Dendritic cell treated with granulocyte-macrophage colony-stimulating factor and Interleukin-4, amounts not matched to agents 40 ng/mL and 50 ng/mL, for 4 days (primary cell): ENCODE measurements around the gene ANKS4B.
"Not testable (repeated sequence)": the region's sequence is repeated elsewhere in the genome, so short reads cannot be mapped to it uniquely, and the experiment has no call there.

Experiments
- H3K27ac Mint-ChIP-seq: one replicate; pipeline ENCODE4 v1.8.0; 2022; ENCODE audit warnings: mild to moderate bottlenecking, mixed read lengths
- H3K27me3 Mint-ChIP-seq: one replicate; pipeline ENCODE4 v1.8.0; 2022; ENCODE audit warnings: mild to moderate bottlenecking, mixed read lengths
- H3K36me3 Mint-ChIP-seq: one replicate; pipeline ENCODE4 v1.8.0; 2022; ENCODE audit warnings: low read depth, mixed read lengths
- H3K4me1 Mint-ChIP-seq: one replicate; pipeline ENCODE4 v1.8.0; 2022; ENCODE audit warnings: low read depth, mixed read lengths
- H3K4me3 Mint-ChIP-seq: one replicate; pipeline ENCODE4 v1.8.0; 2022; ENCODE audit warnings: mild to moderate bottlenecking, moderate library complexity, mixed read lengths
- H3K9me3 Mint-ChIP-seq: one replicate; pipeline ENCODE4 v1.8.0; 2022; ENCODE audit warnings: mixed read lengths
- intact Hi-C: fragments of 100-400 bp; cut with micrococcal nuclease; formaldehyde crosslinking; loops from one replicate; pipeline ENCODE4 v1.15.0; 2022

The ANKS4B gene

GRCh38 chr16:21277927-21278706, 44.6 kb downstream of the ANKS4B start, which contains the start of gene CRYM:
TSS of gene CRYM (minus strand) at chr16:21278290. CDS start at chr16:21278251, 39 bp downstream.
- Mint-ChIP-seq H3K27ac (no peak within 1 kb of the TSS), H3K36me3 (no peaks in the 10 kb centered on the region), H3K4me1 (peaks cover 14% of the 10 kb centered on the region), H3K27me3 (peaks cover 79% of the 10 kb centered on the region), H3K4me3 (peak within 1 kb of the TSS; percentile 68), H3K9me3 (no peaks in the 10 kb centered on the region)
- intact Hi-C loops = no loop called here

GRCh38 chr16:21279501-21279900, 46.0 kb downstream of the ANKS4B start:
- no peaks in the 10 kb centered on the region for H3K9me3 Mint-ChIP-seq
- intact Hi-C loops = no loop called here
- H3K27ac Mint-ChIP-seq = no peak overlapping the region
- H3K4me1 Mint-ChIP-seq = peaks cover 24% of the 10 kb centered on the region
- H3K4me3 Mint-ChIP-seq = no peak overlapping the region
- peaks cover 83% of the 10 kb centered on the region for H3K27me3 Mint-ChIP-seq
- H3K36me3 Mint-ChIP-seq = no peaks in the 10 kb centered on the region

DNA sequence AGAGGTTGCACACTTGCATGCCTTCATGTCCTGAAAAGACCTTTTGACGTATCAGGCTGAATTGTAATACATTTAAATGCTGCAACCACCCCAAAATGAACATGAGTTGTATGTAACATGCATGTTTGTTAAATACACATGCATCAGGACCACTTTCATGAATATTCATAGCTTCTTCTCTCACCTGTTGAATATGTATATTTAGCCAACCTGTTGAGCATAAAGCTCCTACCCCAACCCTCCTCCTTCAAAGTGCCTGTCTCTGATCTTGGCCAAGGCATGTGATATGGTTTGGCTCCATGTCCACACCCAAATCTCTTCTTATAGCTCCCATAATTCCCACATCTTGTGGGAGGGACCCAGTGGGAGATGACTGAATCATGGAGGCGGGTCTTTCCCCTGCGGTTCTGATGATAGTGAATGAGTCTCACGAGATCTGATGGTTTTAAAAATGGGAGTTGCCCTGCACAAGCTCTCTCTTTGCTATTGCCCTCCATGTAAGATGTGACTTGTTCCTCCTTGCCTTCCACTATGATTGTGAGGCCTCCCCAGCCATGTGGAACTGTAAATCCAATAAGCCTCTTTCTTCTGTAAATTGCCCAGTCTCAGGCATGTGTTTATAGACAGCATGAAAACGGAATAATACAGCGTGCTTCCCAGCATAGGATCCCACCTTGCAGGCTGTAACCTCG, 48.3 kb downstream of the ANKS4B start:
- no peaks in the 10 kb centered on the region for H3K9me3 Mint-ChIP-seq
- H3K27me3 Mint-ChIP-seq = peaks cover 79% of the 10 kb centered on the region
- intact Hi-C loops = no loop called here
- no peaks in the 10 kb centered on the region for H3K36me3 Mint-ChIP-seq
- no peak overlapping the region for H3K4me3 Mint-ChIP-seq
- H3K27ac Mint-ChIP-seq = no peak overlapping the region
- peaks cover 25% of the 10 kb centered on the region for H3K4me1 Mint-ChIP-seq

DNA sequence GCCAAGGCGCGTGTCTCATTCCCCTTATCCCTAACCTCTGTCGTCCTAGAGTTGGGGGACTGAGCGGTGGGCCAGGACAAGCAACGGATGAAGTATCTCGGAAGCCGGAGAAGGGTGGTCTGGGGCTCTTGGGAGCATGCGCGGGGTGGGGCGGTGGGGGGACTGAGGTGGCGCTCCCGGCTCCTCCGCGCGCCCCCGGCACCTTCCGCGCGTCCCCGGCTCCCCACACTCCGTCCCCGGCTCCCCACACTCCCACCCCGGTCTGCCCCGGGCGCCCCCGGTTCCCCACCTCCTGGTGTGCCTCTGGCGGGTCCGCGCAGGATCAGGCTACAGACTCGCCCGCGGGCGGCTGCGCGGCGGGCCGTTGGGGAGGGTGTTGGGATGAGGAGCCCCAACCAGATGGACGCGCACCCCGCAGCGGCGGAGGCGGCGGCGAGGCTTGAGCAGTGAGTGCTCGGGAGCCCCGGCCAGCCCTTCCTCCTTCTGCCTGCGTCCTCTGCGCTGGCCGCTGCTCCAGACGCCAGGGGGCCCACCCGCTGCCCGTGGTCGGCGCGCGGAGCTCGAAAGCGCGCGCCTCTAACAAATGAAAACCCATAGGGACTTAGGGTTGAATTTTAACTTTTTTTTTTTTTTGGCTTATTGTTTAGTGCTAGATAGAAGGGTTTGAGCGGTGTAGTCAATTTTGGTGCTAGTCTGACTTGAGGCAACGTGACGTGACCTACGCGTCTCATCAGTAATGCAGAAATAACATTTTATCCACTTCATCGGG, 50.2 kb downstream of the ANKS4B start:
- no peaks in the 10 kb centered on the region for H3K9me3 Mint-ChIP-seq
- H3K4me1 Mint-ChIP-seq = peaks cover 13% of the 10 kb centered on the region
- intact Hi-C loops = no loop called here
- H3K27me3 Mint-ChIP-seq = peaks cover 71% of the 10 kb centered on the region
- no peaks in the 10 kb centered on the region for H3K36me3 Mint-ChIP-seq
- no peak overlapping the region for H3K27ac Mint-ChIP-seq
- H3K4me3 Mint-ChIP-seq = peak overlapping the region; percentile 71

- peaks cover 3% of the 10 kb centered on the region for H3K9me3 Mint-ChIP-seq
- intact Hi-C loops = no loop called here
- no peak overlapping the region for H3K4me3 Mint-ChIP-seq
- H3K27ac Mint-ChIP-seq = no peak overlapping the region
- H3K36me3 Mint-ChIP-seq = no peaks in the 10 kb centered on the region
- H3K4me1 Mint-ChIP-seq = peaks cover 11% of the 10 kb centered on the region
- peaks cover 64% of the 10 kb centered on the region for H3K27me3 Mint-ChIP-seq
Measured at GRCh38 chr16:21284414-21284813, 50.9 kb downstream of the ANKS4B start.

- H3K4me1 Mint-ChIP-seq = peaks cover 11% of the 10 kb centered on the region
- intact Hi-C loops = no loop called here
- H3K36me3 Mint-ChIP-seq = no peaks in the 10 kb centered on the region
- peaks cover 63% of the 10 kb centered on the region for H3K27me3 Mint-ChIP-seq
- H3K27ac Mint-ChIP-seq = no peak overlapping the region
- H3K9me3 Mint-ChIP-seq = peaks cover 10% of the 10 kb centered on the region
- no peak overlapping the region for H3K4me3 Mint-ChIP-seq
Measured at GRCh38 chr16:21285314-21285713, 51.8 kb downstream of the ANKS4B start.

DNA sequence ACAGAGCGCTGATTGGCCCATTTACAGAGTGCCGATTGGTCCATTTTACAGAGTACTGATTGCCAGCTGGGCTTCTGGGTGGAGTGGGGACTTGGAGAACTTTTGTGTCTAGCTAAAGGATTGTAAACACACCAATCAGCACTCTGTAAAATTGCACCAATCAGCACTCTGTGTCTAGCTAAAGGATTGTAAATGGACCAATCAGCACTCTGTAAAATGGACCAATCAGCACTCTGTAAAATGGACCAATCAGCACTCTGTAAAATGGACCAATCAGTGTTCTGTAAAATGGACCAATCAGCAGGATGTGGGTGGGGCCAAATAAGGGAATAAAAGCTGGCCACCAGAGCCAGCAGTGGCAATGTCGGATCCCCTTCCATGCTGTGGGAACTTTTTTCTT, 56.3 kb downstream of the ANKS4B start:
- H3K4me3 Mint-ChIP-seq, H3K4me1 Mint-ChIP-seq, intact Hi-C loops, H3K36me3 Mint-ChIP-seq, H3K27ac Mint-ChIP-seq: not testable (repeated sequence)
- Mint-ChIP-seq H3K9me3 (peaks cover 10% of the 10 kb centered on the region), H3K27me3 (peaks cover 61% of the 10 kb centered on the region)

DNA sequence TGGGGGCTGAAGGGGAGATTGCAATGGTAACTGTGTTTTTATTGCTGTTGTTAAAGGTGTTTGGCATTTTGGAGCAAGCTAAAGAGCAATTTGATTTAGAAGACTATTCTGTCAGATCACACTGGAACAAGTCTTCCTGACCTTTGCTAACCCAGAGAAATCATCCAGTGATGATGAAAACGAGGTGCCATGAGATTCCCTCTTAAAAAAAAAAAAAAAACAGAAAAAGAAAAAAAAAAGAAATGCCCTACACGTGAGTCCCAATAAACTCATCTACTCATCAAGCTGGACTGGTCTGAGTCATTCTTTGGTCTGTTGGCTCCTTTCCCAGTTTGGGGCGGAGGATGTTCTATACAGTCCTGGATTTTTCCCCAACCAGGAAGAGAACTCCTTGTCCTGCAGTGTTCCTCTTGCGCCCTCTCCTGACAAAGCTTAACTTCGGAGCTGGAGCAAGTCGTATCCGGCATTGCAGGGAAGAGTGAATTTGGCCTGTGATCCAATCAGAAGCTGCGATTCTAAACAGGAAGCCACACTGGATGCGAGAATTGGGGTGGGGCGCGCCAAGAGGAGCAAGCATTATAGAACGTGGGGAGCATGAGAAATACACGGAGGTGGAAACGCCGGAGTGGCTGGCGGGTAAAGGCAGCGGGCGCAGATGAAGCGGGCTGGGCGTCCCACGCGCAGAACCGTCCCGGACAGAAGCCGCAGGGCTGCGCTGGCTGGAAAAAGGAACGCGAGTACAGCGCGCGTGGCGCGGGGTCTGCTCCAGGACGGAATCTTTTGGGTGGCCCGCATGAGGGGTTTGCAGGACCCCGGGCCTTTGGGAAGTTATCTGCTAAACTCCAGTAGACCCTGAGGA, 67.0 kb downstream of the ANKS4B start:
- Mint-ChIP-seq H3K36me3 (peaks cover 11% of the 10 kb centered on the region), H3K9me3 (no peaks in the 10 kb centered on the region), H3K27ac (peak overlapping the region; percentile 92), H3K4me1 (peaks cover 34% of the 10 kb centered on the region), H3K27me3 (peaks cover 6% of the 10 kb centered on the region), H3K4me3 (peak overlapping the region; percentile 97)
- intact Hi-C loops = loop anchor here (2.0 kb wide), 2 partner anchors 112 to 142 kb away; partner anchors contain the start of gene LDAF1

DNA sequence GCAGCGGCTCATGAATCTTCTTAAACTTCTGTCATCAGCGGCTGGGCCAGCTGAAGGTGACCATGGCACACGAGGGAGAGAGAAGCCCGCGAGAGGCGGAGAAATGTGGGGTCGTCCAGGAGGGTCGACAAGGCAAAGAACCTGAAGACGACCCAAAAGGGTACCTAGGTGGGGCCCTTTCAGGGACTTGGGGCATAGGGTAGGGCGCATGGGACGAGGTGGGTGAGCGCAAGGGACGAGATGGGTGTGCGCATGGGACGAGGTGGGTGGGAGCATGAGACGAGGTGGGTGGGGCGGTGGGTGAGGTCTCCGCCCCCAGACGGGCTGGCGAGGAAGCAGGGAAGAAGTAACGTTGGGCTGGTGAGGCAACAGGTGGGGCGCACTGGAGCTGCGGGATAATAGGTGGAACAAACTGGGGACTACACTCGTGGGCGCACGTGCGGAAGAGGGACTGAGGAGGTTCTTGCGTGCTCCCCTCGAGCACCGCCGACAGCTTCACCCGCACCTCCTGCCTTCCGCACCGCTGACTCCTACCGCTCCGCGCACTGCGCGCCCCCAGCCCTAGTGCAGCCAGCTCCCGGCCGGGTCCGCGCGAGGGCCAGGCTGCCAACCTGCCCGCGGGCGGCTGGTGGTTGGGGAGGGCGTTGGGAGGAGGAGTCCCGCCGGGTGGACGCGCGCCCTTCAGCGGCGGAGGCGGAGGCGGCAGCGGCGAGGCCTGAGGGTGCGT, 67.8 kb downstream of the ANKS4B start:
- H3K9me3 Mint-ChIP-seq = no peaks in the 10 kb centered on the region
- intact Hi-C loops = loop anchor here (2.0 kb wide), 2 partner anchors 113 to 143 kb away; partner anchors contain the start of gene LDAF1
- peaks cover 34% of the 10 kb centered on the region for H3K4me1 Mint-ChIP-seq
- H3K27me3 Mint-ChIP-seq = peaks cover 4% of the 10 kb centered on the region
- H3K4me3 Mint-ChIP-seq = peak overlapping the region; percentile 97
- H3K27ac Mint-ChIP-seq = peak overlapping the region; percentile 92
- H3K36me3 Mint-ChIP-seq = peaks cover 11% of the 10 kb centered on the region

DNA sequence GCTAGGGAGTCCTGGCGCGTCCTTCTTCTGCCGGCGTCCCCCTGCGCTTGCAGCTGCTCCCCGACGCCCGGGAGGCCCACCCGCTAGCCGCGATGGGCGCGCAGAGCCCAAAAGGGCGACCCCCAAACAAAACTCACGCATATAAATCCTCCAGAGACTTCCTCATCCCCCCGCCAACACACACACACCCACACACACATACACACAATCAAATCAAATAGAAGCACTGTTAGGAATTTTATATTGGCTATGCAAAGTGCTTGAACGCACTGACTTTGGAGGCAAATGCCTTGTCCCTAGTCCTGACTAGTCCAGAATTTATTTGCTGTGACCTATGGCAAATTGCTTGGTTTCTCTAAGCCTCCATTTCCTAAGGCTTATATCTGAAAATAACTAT, 68.4 kb downstream of the ANKS4B start:
- H3K27ac Mint-ChIP-seq = peak overlapping the region; percentile 92
- H3K9me3 Mint-ChIP-seq = no peaks in the 10 kb centered on the region
- H3K4me3 Mint-ChIP-seq = peak overlapping the region; percentile 97
- H3K36me3 Mint-ChIP-seq = peaks cover 11% of the 10 kb centered on the region
- peaks cover 4% of the 10 kb centered on the region for H3K27me3 Mint-ChIP-seq
- peaks cover 34% of the 10 kb centered on the region for H3K4me1 Mint-ChIP-seq
- intact Hi-C loops = loop anchor here (2.0 kb wide), 2 partner anchors 113 to 143 kb away; partner anchors contain the start of gene LDAF1

DNA sequence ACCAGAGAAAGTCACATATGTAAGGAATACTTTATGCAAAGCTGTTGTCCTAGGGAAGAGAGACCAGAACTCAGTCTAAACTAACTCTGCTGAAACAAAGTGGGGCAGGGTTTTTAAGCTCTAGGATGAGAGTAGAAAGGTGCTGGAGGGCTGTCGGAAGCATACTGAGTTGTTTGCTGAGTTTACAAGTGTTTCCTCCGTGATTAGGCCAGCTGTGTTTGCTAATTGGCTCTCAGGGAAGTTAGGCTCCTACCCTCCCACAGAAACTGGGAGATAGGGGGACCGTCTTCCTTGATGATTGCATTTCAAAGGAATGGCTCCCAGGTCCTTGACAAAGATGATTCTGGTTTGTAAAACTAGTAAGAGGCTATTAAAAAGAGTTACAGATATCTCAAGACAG, 69.0 kb downstream of the ANKS4B start:
- Mint-ChIP-seq H3K9me3 (no peaks in the 10 kb centered on the region), H3K4me1 (peaks cover 34% of the 10 kb centered on the region), H3K27ac (no peak overlapping the region), H3K36me3 (peaks cover 11% of the 10 kb centered on the region), H3K4me3 (peak overlapping the region; percentile 97), H3K27me3 (no peaks in the 10 kb centered on the region)
- intact Hi-C loops = no loop called here

DNA sequence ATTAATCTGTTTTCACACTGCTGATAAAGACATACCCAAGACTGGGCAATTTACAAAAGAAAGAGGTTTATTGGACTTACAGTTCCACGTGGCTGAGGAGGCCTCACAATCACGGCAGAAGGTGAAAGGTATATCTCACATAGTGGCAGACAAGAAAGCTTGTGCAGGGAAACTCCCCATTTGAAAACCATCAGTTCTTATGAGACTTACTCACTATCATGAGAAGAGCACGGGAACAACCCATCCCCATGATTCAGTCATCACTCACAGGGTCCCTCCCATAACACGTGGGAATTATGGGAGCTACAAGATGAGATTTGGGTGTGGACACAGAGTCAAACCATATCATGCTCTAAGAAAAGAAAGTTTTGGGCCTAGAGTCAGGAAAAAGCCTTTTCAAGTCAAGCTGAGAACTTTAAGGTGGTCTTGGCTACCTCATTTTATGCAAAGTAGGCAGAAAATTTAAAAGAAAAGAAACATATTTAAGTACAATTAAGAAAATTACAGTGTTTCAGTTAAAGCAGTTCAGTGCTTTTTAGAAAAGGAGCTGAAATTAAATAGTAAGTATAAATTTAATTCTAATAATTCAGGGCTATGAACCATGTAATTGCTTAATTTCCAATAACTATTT, 69.5 kb downstream of the ANKS4B start:
- peak overlapping the region; percentile 97 for H3K4me3 Mint-ChIP-seq
- no peak overlapping the region for H3K27ac Mint-ChIP-seq
- no peaks in the 10 kb centered on the region for H3K27me3 Mint-ChIP-seq
- H3K4me1 Mint-ChIP-seq = peaks cover 34% of the 10 kb centered on the region
- H3K9me3 Mint-ChIP-seq = no peaks in the 10 kb centered on the region
- peaks cover 11% of the 10 kb centered on the region for H3K36me3 Mint-ChIP-seq
- intact Hi-C loops = no loop called here
